SJCRH30 (cell line): ENCODE data around the gene POLN. TPM values are rescaled to one million over a fixed set of nuclear protein-coding genes. Genes with fewer than 3 reads are reported as not detected.
A peak's percentile ranks its signal among the peaks of the same experiment; 100 is the strongest.

ENCODE experiments used
- DNase-seq, 2 experiments: peaks; one replicate each; pipeline ENCODE4 v3.0.0-alpha.2; 2015 to 2020
- H3K27ac ChIP-seq: fragments of 250-450 bp; sonication (Bioruptor Pico); 2 replicates; pipeline ENCODE4 v1.5.1; 2020; ENCODE audit warnings: mild to moderate bottlenecking, moderate library complexity
- H3K27me3 ChIP-seq: fragments of 250-450 bp; sonication (Bioruptor Pico); 2 replicates; pipeline ENCODE4 v1.5.1; 2020; ENCODE audit warnings: mild to moderate bottlenecking, moderate library complexity
- H3K36me3 ChIP-seq: fragments of 250-450 bp; sonication (Bioruptor Pico); 2 replicates; pipeline ENCODE4 v1.5.1; 2020; ENCODE audit warnings: mild to moderate bottlenecking, moderate library complexity
- H3K4me1 ChIP-seq: fragments of 250-450 bp; sonication (Bioruptor Pico); 2 replicates; pipeline ENCODE4 v1.5.1; 2020; ENCODE audit warnings: mild to moderate bottlenecking, moderate library complexity
- H3K4me3 ChIP-seq: fragments of 250-450 bp; sonication (Bioruptor Pico); 2 replicates; pipeline ENCODE4 v1.5.1; 2020; ENCODE audit warnings: mild to moderate bottlenecking, moderate library complexity
- H3K9me3 ChIP-seq: fragments of 250-450 bp; sonication (Bioruptor Pico); replicated peaks from 2 replicates; pipeline ENCODE4 v1.5.1; 2020; ENCODE audit warnings: mild to moderate bottlenecking, moderate library complexity
- total RNA-seq: library from RNA; depleted of rRNA; stranded (reverse); fragments of >200 nt; shearing (Covaris generic); gene quantifications from 2 replicates; pipeline ENCODE4 v1.2.3, GENCODE V29; 2014

The POLN gene
- total RNA-seq, 1 experiment from 2014 or later, result 1.4 TPM

- no peaks in the 10 kb centered on the region for H3K9me3 ChIP-seq
- H3K4me1 ChIP-seq, result no peaks in the 10 kb centered on the region
- no peaks in the 10 kb centered on the region for H3K36me3 ChIP-seq
- no peak overlapping the region for H3K27ac ChIP-seq
- DNase-seq, result no peak
- H3K4me3 ChIP-seq, result no peak overlapping the region
- H3K27me3 ChIP-seq, result no peaks in the 10 kb centered on the region
These were observed 11.5 kb upstream of the POLN start for GRCh38 chr4:2253160-2254084.

GRCh38 chr4:2252530-2253091 lies 10.7 kb upstream of the POLN start:
- Histone ChIP-seq H3K9me3 (no peaks in the 10 kb centered on the region), H3K27ac (no peak overlapping the region), H3K4me3 (no peak overlapping the region), H3K36me3 (no peaks in the 10 kb centered on the region), H3K27me3 (no peaks in the 10 kb centered on the region), H3K4me1 (no peaks in the 10 kb centered on the region)
- DNase-seq, result no peak

DNA sequence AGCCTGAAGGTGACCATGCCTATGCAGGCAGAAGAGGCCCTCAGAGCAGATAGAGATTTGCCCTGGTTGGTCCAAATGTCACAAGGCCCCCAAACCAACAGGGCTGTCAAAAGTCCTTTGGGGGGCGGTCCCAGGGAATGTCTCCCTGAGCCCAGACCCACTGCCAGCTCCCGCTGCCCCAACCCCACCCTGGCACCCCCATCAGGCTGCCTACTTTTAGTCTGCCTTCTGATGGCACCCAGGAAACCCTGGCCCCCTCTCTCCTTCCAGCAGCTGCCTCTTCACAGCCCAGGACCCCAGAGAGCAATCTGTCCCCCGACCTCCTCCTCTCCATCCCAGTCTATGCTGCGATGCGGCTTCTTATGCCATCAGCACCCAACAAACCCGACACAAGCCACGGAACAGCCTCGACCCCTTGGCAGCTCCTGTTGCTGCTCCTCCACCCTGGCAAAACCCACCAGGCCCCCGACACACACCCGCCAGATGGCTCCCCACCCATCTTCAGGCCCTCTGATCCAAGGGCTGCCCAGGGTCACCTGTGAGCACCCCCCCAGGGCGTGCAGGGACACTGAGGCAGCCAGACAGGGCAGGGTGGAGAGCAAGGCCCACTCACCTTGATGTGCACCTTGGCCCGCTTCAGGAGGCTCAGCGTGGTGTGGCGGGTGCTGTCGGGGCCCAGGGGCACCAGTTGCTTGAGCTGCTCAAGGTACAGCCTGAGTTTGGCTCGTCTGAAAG lies 10.0 kb upstream of the POLN start:
- Histone ChIP-seq H3K9me3 (no peaks in the 10 kb centered on the region), H3K36me3 (no peaks in the 10 kb centered on the region), H3K27ac (no peak overlapping the region), H3K4me3 (no peak overlapping the region), H3K27me3 (no peaks in the 10 kb centered on the region), H3K4me1 (no peaks in the 10 kb centered on the region)
- DNase-seq, result no peak

GRCh38 chr4:2251073-2251794 lies 9.3 kb upstream of the POLN start:
- Histone ChIP-seq H3K27ac (no peak overlapping the region), H3K27me3 (no peaks in the 10 kb centered on the region), H3K4me3 (no peak overlapping the region), H3K36me3 (no peaks in the 10 kb centered on the region), H3K9me3 (no peaks in the 10 kb centered on the region), H3K4me1 (no peaks in the 10 kb centered on the region)
- DNase-seq, result peak in 1 of 2 experiments; percentile 5

- H3K36me3 ChIP-seq, result no peaks in the 10 kb centered on the region
- no peaks in the 10 kb centered on the region for H3K9me3 ChIP-seq
- no peak for DNase-seq
These were observed 8.6 kb upstream of the POLN start for GRCh38 chr4:2250357-2251072.

GRCh38 chr4:2249526-2250356 lies 7.8 kb upstream of the POLN start:
- H3K27ac ChIP-seq, result no peak overlapping the region
- no peak for DNase-seq
- no peaks in the 10 kb centered on the region for H3K4me1 ChIP-seq
- H3K9me3 ChIP-seq, result no peaks in the 10 kb centered on the region
- no peak overlapping the region for H3K4me3 ChIP-seq
- H3K36me3 ChIP-seq, result no peaks in the 10 kb centered on the region
- H3K27me3 ChIP-seq, result no peaks in the 10 kb centered on the region

More at GRCh38 chr4:2250357-2251072, 8.6 kb upstream of the POLN start:
- H3K27ac ChIP-seq, result no peak overlapping the region
- H3K27me3 ChIP-seq, result no peaks in the 10 kb centered on the region
- no peaks in the 10 kb centered on the region for H3K4me1 ChIP-seq
- no peak overlapping the region for H3K4me3 ChIP-seq

DNA sequence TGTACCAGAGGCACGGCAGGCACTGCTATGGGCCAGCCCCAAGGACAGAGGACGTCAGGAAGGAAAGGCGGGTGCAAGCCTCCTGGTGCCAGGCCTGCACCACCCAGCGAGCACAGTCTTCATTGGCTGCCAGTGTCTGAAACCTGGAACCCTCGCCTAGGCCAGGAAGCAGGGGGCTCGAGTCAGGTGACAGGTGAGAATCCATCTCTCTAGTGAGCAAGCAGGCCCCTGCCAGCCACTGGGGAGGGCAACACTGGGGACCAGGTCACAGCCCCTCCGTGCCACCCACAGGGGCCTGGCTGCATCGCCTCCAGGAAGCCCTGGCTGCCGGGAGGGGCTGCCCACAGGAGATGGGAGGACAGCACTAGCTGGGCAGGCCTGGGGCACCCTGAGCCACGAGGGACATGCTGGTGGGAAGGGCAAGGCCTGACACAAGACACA lies 6.9 kb upstream of the POLN start:
- Histone ChIP-seq H3K36me3 (no peaks in the 10 kb centered on the region), H3K27ac (no peak overlapping the region), H3K27me3 (no peaks in the 10 kb centered on the region), H3K9me3 (no peaks in the 10 kb centered on the region), H3K4me1 (no peaks in the 10 kb centered on the region), H3K4me3 (no peak overlapping the region)
- DNase-seq, result no peak

DNA sequence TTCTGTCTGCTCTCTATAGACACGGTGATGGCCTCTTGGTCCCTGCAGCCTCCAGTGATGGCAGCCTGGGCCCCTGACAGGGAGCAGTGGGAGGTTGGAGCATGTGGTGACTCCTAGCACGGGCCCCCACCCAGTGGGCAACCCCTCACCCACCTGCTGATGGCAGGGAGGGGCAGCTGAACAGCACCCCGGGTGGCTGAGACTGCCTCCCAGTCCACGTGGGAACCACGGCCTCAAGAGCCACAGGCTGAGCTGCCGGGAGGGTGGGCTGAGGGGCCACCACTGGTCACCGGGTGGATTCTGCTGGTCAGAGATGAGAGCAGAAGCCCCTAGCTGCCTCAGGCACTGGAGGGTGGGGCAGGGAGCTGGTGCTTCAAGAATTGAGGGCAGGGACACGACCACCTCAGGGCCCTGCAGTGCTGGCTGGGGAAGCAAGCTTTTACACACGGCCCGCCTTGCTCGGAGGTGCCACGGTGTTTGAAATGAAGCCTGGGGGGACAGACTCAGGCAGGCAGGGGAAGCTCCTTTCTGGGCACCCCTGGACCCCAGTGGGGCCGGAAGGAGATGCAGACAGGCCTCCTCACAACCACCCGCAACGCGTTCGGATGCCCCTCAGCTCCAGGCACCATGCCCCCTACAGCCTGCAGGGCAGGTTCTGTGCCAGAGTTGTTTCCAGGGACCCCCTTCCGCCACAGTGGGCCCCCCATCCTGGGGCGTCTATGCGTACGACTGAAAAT lies 6.3 kb upstream of the POLN start:
- Histone ChIP-seq H3K27me3 (no peaks in the 10 kb centered on the region), H3K4me1 (no peaks in the 10 kb centered on the region), H3K9me3 (no peaks in the 10 kb centered on the region), H3K36me3 (no peaks in the 10 kb centered on the region), H3K27ac (no peak overlapping the region), H3K4me3 (no peak overlapping the region)
- peak in 1 of 2 experiments; percentile 0 for DNase-seq

GRCh38 chr4:2247128-2248043 lies 5.5 kb upstream of the POLN start:
- Histone ChIP-seq H3K36me3 (no peaks in the 10 kb centered on the region), H3K4me1 (no peaks in the 10 kb centered on the region), H3K4me3 (no peak overlapping the region), H3K9me3 (no peaks in the 10 kb centered on the region), H3K27me3 (no peaks in the 10 kb centered on the region), H3K27ac (no peak overlapping the region)
- DNase-seq, result peak; percentile 1 to 3

DNA sequence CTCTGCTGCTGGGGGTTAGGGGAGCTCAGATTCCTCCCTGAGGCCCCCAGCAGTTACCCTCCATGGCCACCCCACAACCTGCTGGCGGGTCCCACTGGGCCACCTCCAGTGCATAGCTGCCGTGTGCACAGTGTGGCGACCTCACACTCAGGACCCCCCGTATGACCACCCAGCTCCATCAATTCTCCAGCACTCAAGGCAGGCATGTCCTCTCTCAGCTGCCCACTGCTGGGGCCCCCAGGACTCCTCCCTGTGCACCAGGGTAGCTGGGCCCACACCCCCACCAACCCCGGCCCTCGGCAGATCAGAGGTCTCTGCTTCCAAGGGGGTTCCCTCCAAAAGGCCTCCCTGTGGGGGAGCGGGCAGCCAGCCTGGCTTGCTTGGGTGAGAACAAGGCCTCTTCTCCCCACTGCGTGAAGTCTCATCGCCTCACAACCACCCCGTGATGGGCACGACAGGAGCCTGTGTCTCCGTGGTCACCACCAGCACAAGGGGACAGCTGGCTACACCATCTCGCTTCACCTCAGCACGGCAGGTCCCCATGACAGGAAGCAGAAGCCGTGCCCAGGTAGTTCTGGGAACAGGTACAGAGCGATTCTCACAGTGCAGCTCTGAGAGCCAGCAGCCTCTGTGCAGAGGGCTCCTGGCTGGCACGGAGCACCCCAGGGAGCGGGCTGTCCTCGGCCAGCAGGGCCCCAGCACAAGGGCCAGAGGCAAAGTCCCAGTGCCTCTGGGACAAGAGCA lies 4.6 kb upstream of the POLN start:
- Histone ChIP-seq H3K27me3 (no peaks in the 10 kb centered on the region), H3K9me3 (no peaks in the 10 kb centered on the region), H3K36me3 (no peaks in the 10 kb centered on the region), H3K27ac (no peak overlapping the region), H3K4me3 (no peak overlapping the region), H3K4me1 (no peaks in the 10 kb centered on the region)
- no peak for DNase-seq

- Histone ChIP-seq H3K4me3 (no peak overlapping the region), H3K27ac (no peak overlapping the region), H3K4me1 (no peaks in the 10 kb centered on the region), H3K9me3 (no peaks in the 10 kb centered on the region), H3K27me3 (no peaks in the 10 kb centered on the region), H3K36me3 (no peaks in the 10 kb centered on the region)
- DNase-seq, result no peak
These were observed 3.9 kb upstream of the POLN start for GRCh38 chr4:2245787-2246275.
